GM23248 (cell line): ENCODE data around the gene DUOX2. TPM values are rescaled to one million over a fixed set of nuclear protein-coding genes. Genes with fewer than 3 reads are reported as not detected.

Experiments used
- DNase-seq: peaks from one replicate; pipeline ENCODE4 v3.0.0-alpha.2; 2015
- H2AFZ ChIP-seq: fragments of 200-600 bp; sonication (generic); 2 replicates; pipeline ENCODE4 v1.6.1; 2016; ENCODE audit warnings: antibody characterized with exemption
- H3F3A ChIP-seq: fragments of 200-600 bp; sonication (generic); 2 replicates; pipeline ENCODE4 v1.6.1; 2016; ENCODE audit warnings: mild to moderate bottlenecking, antibody characterized with exemption, mixed run types; ENCODE audit not compliant: insufficient read depth
- H3K27ac ChIP-seq: fragments of 200-600 bp; sonication (generic); 2 replicates; pipeline ENCODE4 v1.5.1; 2016; ENCODE audit warnings: mild to moderate bottlenecking
- H3K27me3 ChIP-seq: fragments of 200-600 bp; sonication (generic); replicated peaks from 2 replicates; pipeline ENCODE4 v1.6.1; 2016; ENCODE audit warnings: mild to moderate bottlenecking; ENCODE audit not compliant: insufficient read depth
- H3K36me3 ChIP-seq: fragments of 200-600 bp; sonication (generic); 2 replicates; pipeline ENCODE4 v1.6.1; 2016; ENCODE audit warnings: low read depth, mild to moderate bottlenecking
- H3K4me1 ChIP-seq: fragments of 200-600 bp; sonication (generic); 2 replicates; pipeline ENCODE4 v1.6.1; 2016; ENCODE audit warnings: mild to moderate bottlenecking; ENCODE audit not compliant: insufficient read depth
- H3K4me2 ChIP-seq: fragments of 200-600 bp; sonication (generic); one replicate; pipeline ENCODE4 v1.6.1; 2016; ENCODE audit warnings: mild to moderate bottlenecking; ENCODE audit not compliant: unreplicated experiment
- H3K4me3 ChIP-seq: fragments of 200-600 bp; sonication (generic); 2 replicates; pipeline ENCODE4 v1.5.1; 2016; ENCODE audit warnings: mild to moderate bottlenecking
- H3K79me2 ChIP-seq: fragments of 200-600 bp; sonication (generic); 2 replicates; pipeline ENCODE4 v1.6.1; 2016; ENCODE audit warnings: mild to moderate bottlenecking; ENCODE audit not compliant: insufficient read depth
- H3K9ac ChIP-seq: fragments of 200-600 bp; sonication (generic); 2 replicates; pipeline ENCODE4 v1.6.1; 2016; ENCODE audit warnings: mild to moderate bottlenecking
- H3K9me2 ChIP-seq: fragments of 200-600 bp; sonication (generic); 2 replicates; pipeline ENCODE4 v1.6.1; 2016; ENCODE audit warnings: mixed run types, mild to moderate bottlenecking, moderate library complexity; ENCODE audit not compliant: insufficient read depth
- H3K9me3 ChIP-seq: fragments of 200-600 bp; sonication (generic); one replicate; pipeline ENCODE4 v1.6.1; 2017; ENCODE audit warnings: low read depth
- H4K20me1 ChIP-seq: fragments of 200-600 bp; sonication (generic); 2 replicates; pipeline ENCODE4 v1.6.0; 2016; ENCODE audit not compliant: insufficient read depth
- EZH2 ChIP-seq: fragments of 200-600 bp; sonication (generic); IDR thresholded peaks from 2 replicates; pipeline ENCODE4 v1.6.1; 2018; ENCODE audit warnings: antibody characterized with exemption, mild to moderate bottlenecking; ENCODE audit not compliant: insufficient read depth, poor library complexity, severe bottlenecking
- EZH2phosphoT487 ChIP-seq: fragments of 200-600 bp; sonication (generic); IDR thresholded peaks from 2 replicates; pipeline ENCODE4 v1.6.1; 2018; ENCODE audit warnings: antibody characterized with exemption, moderate library complexity, mild to moderate bottlenecking, low read depth; ENCODE audit not compliant: insufficient read depth
- WGBS, 2 experiments: methylation state at CpG; one replicate each; pipeline ENCODE4 v1.1.6; 2015 to 2017; ENCODE audit warnings: low lambda C conversion rate in 2 of 2, low coverage in 1 of 2; ENCODE audit errors: missing lambda C conversion rate in 2 of 2; 5-methylcytosine and 5-hydroxymethylcytosine counted together
- in situ Hi-C: fragments of 300-500 bp; cut with MboI; formaldehyde crosslinking; loops from 2 replicates; pipeline ENCODE4 v1.15.0; 2020
- polyA plus RNA-seq: library from polyadenylated mRNA; unstranded; fragments of >200 nt; fragmentation: Nextera tagmentation; extraction: Ambion mirVana; gene quantifications from 2 replicates; pipeline ENCODE4 v1.2.1, GENCODE V29; 2016
- total RNA-seq: library from RNA; depleted of rRNA; stranded (reverse); fragments of >200 nt; shearing (Covaris generic); gene quantifications from 2 replicates; pipeline ENCODE4 v1.2.3, GENCODE V29; 2014

DUOX2 gene
- total and polyA plus RNA-seq, 2 experiments from 2014 or later, result 0.03 TPM; not detected in 1

DNA sequence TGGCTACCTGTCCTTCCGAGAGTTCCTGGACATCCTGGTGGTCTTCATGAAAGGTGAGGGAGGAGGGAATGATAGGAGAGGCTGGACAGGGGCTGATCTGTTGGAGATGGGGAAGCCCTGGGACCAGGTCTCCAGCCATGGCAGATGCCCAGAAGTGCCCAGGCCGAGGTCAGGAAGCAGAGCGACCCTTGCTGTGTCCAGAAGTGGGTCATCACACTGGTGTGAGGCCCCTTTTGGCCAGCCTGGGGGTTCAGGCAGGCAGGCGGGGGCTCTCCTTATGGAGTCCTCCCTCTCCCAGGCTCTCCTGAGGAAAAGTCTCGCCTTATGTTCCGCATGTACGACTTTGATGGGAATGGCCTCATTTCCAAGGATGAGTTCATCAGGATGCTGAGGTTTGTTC, 33.6 kb upstream of the DUOX2 start:
- DNase-seq, result no peak
- H3K27ac ChIP-seq, result no peak overlapping the region
- no peaks in the 10 kb centered on the region for H3F3A ChIP-seq
- no peaks in the 10 kb centered on the region for H4K20me1 ChIP-seq
- H3K36me3 ChIP-seq, result no peaks in the 10 kb centered on the region
- no peaks in the 10 kb centered on the region for H3K79me2 ChIP-seq
- H3K27me3 ChIP-seq, result no peaks in the 10 kb centered on the region
- H3K9me2 ChIP-seq, result no peaks in the 10 kb centered on the region
- H3K4me3 ChIP-seq, result no peak overlapping the region
- peaks cover 23% of the 10 kb centered on the region for H3K4me1 ChIP-seq
- TF ChIP-seq EZH2phosphoT487, result no peak
- no peak for TF ChIP-seq EZH2
- 85 to 87% methylated on average over 6 to 7 of the region's 7 CpGs for WGBS, 2 experiments
- no peak overlapping the region for H2AFZ ChIP-seq
- H3K9me3 ChIP-seq, result no peaks in the 10 kb centered on the region
- H3K4me2 ChIP-seq, result no peak overlapping the region
- in situ Hi-C loops, result no loop called here
- no peak overlapping the region for H3K9ac ChIP-seq

DNA sequence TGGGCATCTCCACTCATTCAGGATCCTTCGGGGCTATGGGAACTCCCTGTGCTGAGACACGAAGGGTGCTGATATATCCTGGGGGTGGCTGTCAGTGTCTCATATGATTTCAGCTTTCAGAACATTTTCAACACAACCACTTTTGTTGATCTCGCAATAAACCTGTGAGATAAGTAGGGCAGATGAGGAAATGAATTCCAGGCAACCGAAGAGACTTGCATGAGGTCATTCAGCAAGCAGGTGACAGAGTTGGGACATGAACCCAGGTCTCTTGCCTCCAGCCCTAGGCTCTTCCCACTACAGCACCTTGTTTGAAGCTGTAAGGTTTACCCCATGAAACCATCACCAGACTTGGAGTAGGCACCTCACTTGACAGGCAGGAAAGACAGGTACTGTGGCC, 32.4 kb upstream of the DUOX2 start:
- H3F3A ChIP-seq, result no peaks in the 10 kb centered on the region
- H3K4me2 ChIP-seq, result no peak overlapping the region
- TF ChIP-seq EZH2phosphoT487, result no peak
- no peak overlapping the region for H3K27ac ChIP-seq
- in situ Hi-C loops, result no loop called here
- DNase-seq, result peak; percentile 26
- no peaks in the 10 kb centered on the region for H3K79me2 ChIP-seq
- H3K9me2 ChIP-seq, result no peaks in the 10 kb centered on the region
- no peaks in the 10 kb centered on the region for H3K36me3 ChIP-seq
- H4K20me1 ChIP-seq, result no peaks in the 10 kb centered on the region
- no peak overlapping the region for H3K4me3 ChIP-seq
- H3K4me1 ChIP-seq, result peaks cover 23% of the 10 kb centered on the region
- H2AFZ ChIP-seq, result no peak overlapping the region
- 84 to 88% methylated on average over 4 of the region's 4 CpGs for WGBS, 2 experiments
- H3K27me3 ChIP-seq, result no peaks in the 10 kb centered on the region
- no peaks in the 10 kb centered on the region for H3K9me3 ChIP-seq
- no peak overlapping the region for H3K9ac ChIP-seq

DNA sequence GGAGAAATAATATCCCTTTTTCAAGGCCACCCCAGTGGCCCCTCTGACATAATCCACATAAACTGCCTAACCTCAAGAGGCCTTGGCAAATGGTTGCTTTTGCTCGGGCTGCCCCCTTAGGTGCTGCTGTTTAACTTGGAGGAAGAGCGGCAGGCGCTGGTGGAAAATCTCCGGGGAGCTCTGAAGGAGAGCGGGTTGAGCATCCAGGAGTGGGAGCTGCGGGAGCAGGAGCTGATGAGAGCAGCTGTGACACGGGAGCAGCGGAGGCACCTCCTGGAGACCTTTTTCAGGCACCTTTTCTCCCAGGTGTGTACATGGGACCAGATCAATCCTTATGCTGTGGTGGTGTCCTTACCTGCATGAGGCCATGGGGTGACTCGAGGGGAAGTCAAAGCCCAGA, 30.8 kb upstream of the DUOX2 start:
- Histone ChIP-seq H3K4me2 (no peak overlapping the region), H3K9me3 (no peaks in the 10 kb centered on the region), H3K27ac (no peak overlapping the region), H3F3A (no peaks in the 10 kb centered on the region), H3K9me2 (no peaks in the 10 kb centered on the region), H3K4me1 (peaks cover 17% of the 10 kb centered on the region), H2AFZ (no peak overlapping the region), H4K20me1 (no peaks in the 10 kb centered on the region), H3K36me3 (no peaks in the 10 kb centered on the region), H3K4me3 (no peak overlapping the region), H3K79me2 (no peaks in the 10 kb centered on the region), H3K9ac (no peak overlapping the region), H3K27me3 (no peaks in the 10 kb centered on the region)
- no peak for TF ChIP-seq EZH2
- no peak for TF ChIP-seq EZH2phosphoT487
- in situ Hi-C loops, result no loop called here
- DNase-seq, result no peak
- WGBS, 2 experiments, result 86 to 89% methylated on average over 8 to 9 of the region's 9 CpGs

DNA sequence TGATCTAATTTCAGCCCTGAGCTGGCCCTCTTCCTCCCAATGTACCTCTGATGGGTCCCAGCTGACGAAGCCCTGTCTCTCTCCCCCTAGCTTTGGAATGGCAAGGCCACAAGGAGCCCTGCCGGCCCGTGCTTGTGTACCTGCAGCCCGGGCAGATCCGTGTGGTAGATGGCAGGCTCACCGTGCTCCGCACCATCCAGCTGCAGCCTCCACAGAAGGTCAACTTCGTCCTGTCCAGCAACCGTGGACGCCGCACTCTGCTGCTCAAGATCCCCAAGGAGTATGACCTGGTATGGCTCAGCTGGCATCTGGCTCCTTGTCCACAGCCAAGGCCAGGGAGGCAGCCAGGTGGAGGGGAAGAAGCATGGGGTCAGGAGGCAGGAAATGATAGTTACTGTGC, 30.0 kb upstream of the DUOX2 start:
- H3K27ac ChIP-seq, result no peak overlapping the region
- WGBS, 2 experiments, result 88 to 91% methylated on average over 11 of the region's 11 CpGs
- H3K9ac ChIP-seq, result no peak overlapping the region
- H3K9me2 ChIP-seq, result no peaks in the 10 kb centered on the region
- no peaks in the 10 kb centered on the region for H3K36me3 ChIP-seq
- H3K27me3 ChIP-seq, result no peaks in the 10 kb centered on the region
- in situ Hi-C loops, result no loop called here
- no peak for DNase-seq
- H4K20me1 ChIP-seq, result no peaks in the 10 kb centered on the region
- H3K4me2 ChIP-seq, result no peak overlapping the region
- peaks cover 17% of the 10 kb centered on the region for H3K4me1 ChIP-seq
- H3F3A ChIP-seq, result no peaks in the 10 kb centered on the region
- H3K79me2 ChIP-seq, result no peaks in the 10 kb centered on the region
- no peak overlapping the region for H2AFZ ChIP-seq
- TF ChIP-seq EZH2phosphoT487, result no peak
- TF ChIP-seq EZH2, result no peak
- H3K9me3 ChIP-seq, result no peaks in the 10 kb centered on the region
- H3K4me3 ChIP-seq, result no peak overlapping the region

DNA sequence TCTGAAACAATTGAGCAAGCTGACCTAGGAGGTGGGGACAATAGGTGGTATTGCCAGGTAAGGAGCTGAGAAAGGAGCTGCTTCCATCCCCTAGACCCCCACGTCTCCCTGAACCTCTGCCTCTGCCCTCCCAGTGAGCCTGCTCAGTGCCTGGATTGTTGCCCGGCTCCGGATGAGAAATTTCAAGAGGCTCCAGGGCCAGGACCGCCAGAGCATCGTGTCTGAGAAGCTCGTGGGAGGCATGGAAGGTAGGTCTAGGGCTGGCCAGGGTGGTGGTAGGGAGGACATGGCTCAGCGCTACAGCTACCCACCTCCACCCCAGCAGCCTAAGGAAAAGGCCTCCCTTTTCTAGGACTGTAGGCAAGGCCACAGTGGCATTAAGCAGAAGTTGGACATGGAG, 29.1 kb upstream of the DUOX2 start:
- Histone ChIP-seq H3K27me3 (no peaks in the 10 kb centered on the region), H3K79me2 (no peaks in the 10 kb centered on the region), H3K4me2 (no peak overlapping the region), H3K36me3 (no peaks in the 10 kb centered on the region), H3K9ac (no peak overlapping the region), H3K9me3 (no peaks in the 10 kb centered on the region), H3K27ac (no peak overlapping the region), H2AFZ (no peak overlapping the region), H3K9me2 (no peaks in the 10 kb centered on the region), H3K4me1 (peaks cover 9% of the 10 kb centered on the region), H3F3A (no peaks in the 10 kb centered on the region), H4K20me1 (no peaks in the 10 kb centered on the region), H3K4me3 (no peak overlapping the region)
- in situ Hi-C loops, result no loop called here
- TF ChIP-seq EZH2 (no peak), EZH2phosphoT487 (no peak)
- DNase-seq, result no peak
- whole genome bisulfite sequencing, 2 experiments, result 71 to 76% methylated on average over 7 of the region's 7 CpGs
